ENCODE measurements around the gene OR4Q3.
"Not testable (repeated sequence)": the region's sequence is repeated elsewhere in the genome, so short reads cannot be mapped to it uniquely, and the experiment has no call there.

- not testable (repeated sequence) for TF ChIP-seq CTCF (conservative IDR thresholded peaks at IDR 0.05; ENCODE audit: low read length); EZH2phosphoT487 (IDR thresholded peaks at IDR 0.05; ENCODE audit: borderline replicate concordance)
Measured at GRCh38 chr14:19773204-19773603, 29.8 kb downstream of the OR4Q3 start, which contains the start of gene OR4M1.
